ENCODE results near the gene MCC. TPM values are rescaled to one million over a fixed set of nuclear protein-coding genes. Genes with fewer than 3 reads are reported as not detected.

The MCC gene
- total and polyA plus RNA-seq, 2 of the 4 experiments (the other 2 are of a cell fraction) = 5.0 to 20.6 TPM

GRCh38 chr5:113246361-113246870 lies 241.8 kb downstream of the MCC start:
- peak overlapping the region; percentile 27; the same call in 1 of the 2 replicates for H4K5ac ChIP-seq (ENCODE audit: low read depth, low read length)
- no TSS peak for BruUV-seq (replicated peaks)
- no peak overlapping the region for H2BK120ac ChIP-seq (ENCODE audit: low read depth, low read length)
- no peak for ATAC-seq (ENCODE audit: low read depth)
- TF ChIP-seq FOS (IDR thresholded peaks at IDR 0.05; ENCODE audit: low read depth, low read length) (no peak), CHD1 (IDR thresholded peaks at IDR 0.05; ENCODE audit: low read depth, low read length) (no peak), MAZ (IDR thresholded peaks at IDR 0.05; ENCODE audit: borderline replicate concordance, low read depth, low read length) (no peak), MAFK (IDR thresholded peaks at IDR 0.05; ENCODE audit: low read depth, low read length) (no peak), BHLHE40 (IDR thresholded peaks at IDR 0.05; ENCODE audit: low read depth, low read length) (no peak), RFX5 (IDR thresholded peaks at IDR 0.05; ENCODE audit: low read depth, low read length) (no peak), SMC3 (IDR thresholded peaks at IDR 0.05; ENCODE audit: low read depth, low read length) (no peak), RAD21 (IDR thresholded peaks at IDR 0.05; ENCODE audit: low read length) (no peak), CEBPB (IDR thresholded peaks at IDR 0.05; ENCODE audit: low read depth, low read length) (no peak), NFE2L2 (IDR thresholded peaks at IDR 0.05; ENCODE audit: low read depth, low read length) (no peak), MXI1 (IDR thresholded peaks at IDR 0.05; ENCODE audit: borderline replicate concordance, low read depth, low read length) (no peak), RCOR1 (IDR thresholded peaks at IDR 0.05; ENCODE audit: insufficient replicate concordance, low read length) (no peak), POLR2A (IDR thresholded peaks at IDR 0.05; ENCODE audit: low read depth, low read length) (no peak)
- TF ChIP-seq, protein P1, sequence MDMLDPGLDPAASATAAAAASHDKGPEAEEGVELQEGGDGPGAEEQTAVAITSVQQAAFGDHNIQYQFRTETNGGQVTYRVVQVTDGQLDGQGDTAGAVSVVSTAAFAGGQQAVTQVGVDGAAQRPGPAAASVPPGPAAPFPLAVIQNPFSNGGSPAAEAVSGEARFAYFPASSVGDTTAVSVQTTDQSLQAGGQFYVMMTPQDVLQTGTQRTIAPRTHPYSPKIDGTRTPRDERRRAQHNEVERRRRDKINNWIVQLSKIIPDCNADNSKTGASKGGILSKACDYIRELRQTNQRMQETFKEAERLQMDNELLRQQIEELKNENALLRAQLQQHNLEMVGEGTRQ (IDR thresholded peaks at IDR 0.05; ENCODE audit: low read depth, low read length) = no peak
- TF ChIP-seq, protein P2, sequence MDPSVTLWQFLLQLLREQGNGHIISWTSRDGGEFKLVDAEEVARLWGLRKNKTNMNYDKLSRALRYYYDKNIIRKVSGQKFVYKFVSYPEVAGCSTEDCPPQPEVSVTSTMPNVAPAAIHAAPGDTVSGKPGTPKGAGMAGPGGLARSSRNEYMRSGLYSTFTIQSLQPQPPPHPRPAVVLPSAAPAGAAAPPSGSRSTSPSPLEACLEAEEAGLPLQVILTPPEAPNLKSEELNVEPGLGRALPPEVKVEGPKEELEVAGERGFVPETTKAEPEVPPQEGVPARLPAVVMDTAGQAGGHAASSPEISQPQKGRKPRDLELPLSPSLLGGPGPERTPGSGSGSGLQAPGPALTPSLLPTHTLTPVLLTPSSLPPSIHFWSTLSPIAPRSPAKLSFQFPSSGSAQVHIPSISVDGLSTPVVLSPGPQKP (IDR thresholded peaks at IDR 0.05; ENCODE audit: borderline replicate concordance, low read depth, low read length) = no peak
- no peak overlapping the region for H4K91ac ChIP-seq (ENCODE audit: insufficient read depth, low read depth, low read length)
- no peak overlapping the region for H3K23ac ChIP-seq (ENCODE audit: low read depth, low read length)
- CTCF ChIA-PET = no interaction called here
- H3K79me1 ChIP-seq (ENCODE audit: low read depth in 1 of 2, low read length in 2 of 2) = peaks cover 13 to 39% of the 10 kb centered on the region in 2 experiments
- no peak overlapping the region for H3K4me3 ChIP-seq (ENCODE audit: insufficient read depth, low read depth, low read length)
- H2BK5ac ChIP-seq (ENCODE audit: low read depth, low read length, poor library complexity, severe bottlenecking) = no peak overlapping the region
- H3K36me3 ChIP-seq (ENCODE audit: control insufficient read depth, insufficient read depth, low read length) = no peaks in the 10 kb centered on the region
- no peaks in the 10 kb centered on the region for H3K9me3 ChIP-seq (ENCODE audit: control insufficient read depth, insufficient read depth, low read length)
- dilution Hi-C loops (cut with HindIII; ENCODE audit: low sequenced_read_pairs, unreplicated experiment) (no loop called here), intact Hi-C loops (cut with micrococcal nuclease) (no loop called here), in situ Hi-C loops (cut with MboI; ENCODE audit: low sequenced_read_pairs) (no loop called here)
- peaks cover 19% of the 10 kb centered on the region for H3K4me1 ChIP-seq (ENCODE audit: control insufficient read depth, insufficient read depth, low read length)
- H4K8ac ChIP-seq (ENCODE audit: low read depth in 2 of 2, low read length in 2 of 2) = peak overlapping the region in 1 of 2 experiments; percentile 33; a peak in 2 of 4 replicates
- no peak overlapping the region for H3K4ac ChIP-seq (ENCODE audit: low read depth, low read length)
- no CpG with 5 or more reads among the region's 5 CpGs for WGBS, 2 experiments (ENCODE audit: extremely low coverage in 2 of 2, insufficient read length in 1 of 2)
- H3K56ac ChIP-seq (ENCODE audit: extremely low read depth, insufficient read depth, low read length) = no peak overlapping the region
- POLR2A ChIA-PET (ENCODE audit: unreplicated experiment) = no interaction called here
- H3K14ac ChIP-seq (replicated peaks; ENCODE audit: low read depth, low read length) = no peak overlapping the region
- peaks cover 12% of the 10 kb centered on the region for H3K9me1 ChIP-seq (ENCODE audit: insufficient read depth, low read length)
- H4K20me1 ChIP-seq (ENCODE audit: insufficient read depth, low read length) = no peaks in the 10 kb centered on the region; the same call in 1 of the 2 replicates
- no peak overlapping the region for H2BK20ac ChIP-seq (ENCODE audit: low read depth, low read length)
- no peak overlapping the region for H2AK5ac ChIP-seq (ENCODE audit: low read depth, low read length)
- H3K18ac ChIP-seq (ENCODE audit: low read depth, low read length) = peak overlapping the region; percentile 40; the same call in 1 of the 2 replicates
- H2BK15ac ChIP-seq (ENCODE audit: low read depth, low read length) = no peak overlapping the region
- H3K27me3 ChIP-seq (ENCODE audit: control insufficient read depth, insufficient read depth, low read length) = no peaks in the 10 kb centered on the region
- no peak overlapping the region for H2AFZ ChIP-seq (replicated peaks; ENCODE audit: low read length, poor library complexity)
- H3K9ac ChIP-seq (ENCODE audit: low read depth, low read length) = no peak overlapping the region
- no peak overlapping the region for H3K27ac ChIP-seq (ENCODE audit: insufficient read depth, low read length)
- no peak for DNase-seq
- no peak overlapping the region for H2AK9ac ChIP-seq (replicated peaks; ENCODE audit: low read depth, low read length, poor library complexity)
- peak overlapping the region; percentile 10; the same call in 1 of the 2 replicates for H3K4me2 ChIP-seq (ENCODE audit: low read depth, low read length)
